ENCODE data around the gene HBG1. TPM values are rescaled to one million over a fixed set of nuclear protein-coding genes. Genes with fewer than 3 reads are reported as not detected.

HBG1 gene
- total RNA-seq, 4 donors from 2014 or later = not detected

DNA sequence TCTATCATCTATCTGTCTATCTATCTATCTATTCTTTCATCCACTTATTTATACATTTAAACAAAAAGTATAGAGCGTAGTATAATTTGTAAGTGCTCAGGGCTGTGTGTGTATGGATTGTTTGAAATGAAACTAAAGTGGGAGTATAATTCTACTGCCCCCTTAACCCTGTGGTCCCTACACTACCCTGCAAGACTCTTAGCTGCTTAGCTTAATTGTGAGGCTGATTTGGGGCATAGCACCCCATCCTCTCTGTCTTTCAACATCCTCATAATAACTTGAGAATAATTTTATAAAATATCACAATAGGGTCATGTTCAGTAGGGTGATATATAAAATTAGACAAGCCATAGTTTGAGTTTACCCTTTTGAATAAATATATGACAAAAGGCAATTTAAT, 40.4 kb upstream of the HBG1 start:
- Histone ChIP-seq H3K27me3 (no peaks in the 10 kb centered on the region), H3K4me3 (no peak overlapping the region), H3K9me3 (no peaks in the 10 kb centered on the region), H3K4me1 (no peaks in the 10 kb centered on the region), H3K36me3 (no peaks in the 10 kb centered on the region), H3K27ac (no peak overlapping the region)
- no peak for TF ChIP-seq POLR2A (IDR thresholded peaks at IDR 0.05)
- TF ChIP-seq, protein P1, sequence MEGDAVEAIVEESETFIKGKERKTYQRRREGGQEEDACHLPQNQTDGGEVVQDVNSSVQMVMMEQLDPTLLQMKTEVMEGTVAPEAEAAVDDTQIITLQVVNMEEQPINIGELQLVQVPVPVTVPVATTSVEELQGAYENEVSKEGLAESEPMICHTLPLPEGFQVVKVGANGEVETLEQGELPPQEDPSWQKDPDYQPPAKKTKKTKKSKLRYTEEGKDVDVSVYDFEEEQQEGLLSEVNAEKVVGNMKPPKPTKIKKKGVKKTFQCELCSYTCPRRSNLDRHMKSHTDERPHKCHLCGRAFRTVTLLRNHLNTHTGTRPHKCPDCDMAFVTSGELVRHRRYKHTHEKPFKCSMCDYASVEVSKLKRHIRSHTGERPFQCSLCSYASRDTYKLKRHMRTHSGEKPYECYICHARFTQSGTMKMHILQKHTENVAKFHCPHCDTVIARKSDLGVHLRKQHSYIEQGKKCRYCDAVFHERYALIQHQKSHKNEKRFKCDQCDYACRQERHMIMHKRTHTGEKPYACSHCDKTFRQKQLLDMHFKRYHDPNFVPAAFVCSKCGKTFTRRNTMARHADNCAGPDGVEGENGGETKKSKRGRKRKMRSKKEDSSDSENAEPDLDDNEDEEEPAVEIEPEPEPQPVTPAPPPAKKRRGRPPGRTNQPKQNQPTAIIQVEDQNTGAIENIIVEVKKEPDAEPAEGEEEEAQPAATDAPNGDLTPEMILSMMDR (IDR thresholded peaks at IDR 0.05) = no peak
- no peak for DNase-seq

DNA sequence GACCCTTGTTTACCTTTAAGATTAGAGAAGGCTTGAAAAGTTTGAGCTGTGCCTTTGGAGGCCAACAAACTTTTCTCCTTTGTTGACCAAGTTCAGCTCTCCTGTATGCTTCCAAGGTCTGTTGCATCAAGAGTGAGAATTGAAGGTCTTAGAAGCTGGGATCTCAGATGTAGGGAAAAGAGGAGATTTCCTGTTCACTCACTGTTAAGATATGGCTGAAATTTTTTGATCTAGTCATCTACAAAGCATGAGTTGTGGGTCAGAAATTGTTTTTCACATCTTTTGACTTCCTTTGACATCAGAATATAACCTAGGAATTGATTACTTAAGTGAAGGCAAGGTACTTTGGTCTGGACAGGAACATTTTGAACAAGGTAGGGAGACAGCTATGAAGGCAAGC, 40.0 kb upstream of the HBG1 start:
- no peaks in the 10 kb centered on the region for H3K4me1 ChIP-seq
- no peak overlapping the region for H3K27ac ChIP-seq
- no peak for TF ChIP-seq POLR2A (IDR thresholded peaks at IDR 0.05)
- TF ChIP-seq, protein P1 (IDR thresholded peaks at IDR 0.05) = no peak

DNA sequence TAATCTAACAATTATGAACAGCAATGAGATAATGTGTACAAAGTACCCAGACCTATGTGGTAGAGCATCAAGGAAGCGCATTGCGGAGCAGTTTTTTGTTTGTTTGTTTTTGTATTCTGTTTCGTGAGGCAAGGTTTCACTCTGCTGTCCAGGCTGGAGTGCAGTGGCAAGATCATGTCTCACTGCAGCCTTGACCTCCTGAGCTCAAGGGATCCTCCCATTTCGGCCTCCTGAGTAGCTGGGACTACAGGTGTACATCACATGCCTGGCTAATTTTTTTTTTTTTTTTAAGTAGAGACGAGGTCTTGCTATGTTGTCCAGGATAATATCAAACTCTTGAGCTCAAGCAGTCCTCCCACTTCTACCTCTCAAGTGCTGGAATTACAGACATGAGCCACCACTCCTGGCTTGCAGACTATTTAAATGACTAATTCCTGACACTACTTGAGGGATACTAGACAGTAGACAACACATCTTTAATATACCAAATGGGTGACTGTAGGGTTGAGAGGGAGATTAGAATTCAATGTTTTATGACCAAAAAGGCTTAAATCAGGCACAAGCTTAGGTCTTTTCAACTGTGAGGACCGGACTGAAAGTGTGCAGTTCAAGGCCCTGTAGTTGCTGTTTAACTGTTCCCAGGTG, 39.4 kb upstream of the HBG1 start:
- no peaks in the 10 kb centered on the region for H3K27me3 ChIP-seq
- DNase-seq = no peak
- no peak overlapping the region for H3K27ac ChIP-seq
- H3K9me3 ChIP-seq = no peaks in the 10 kb centered on the region
- TF ChIP-seq POLR2A (IDR thresholded peaks at IDR 0.05) = no peak
- TF ChIP-seq, protein P1 (IDR thresholded peaks at IDR 0.05) = no peak
- H3K36me3 ChIP-seq = no peaks in the 10 kb centered on the region
- H3K4me3 ChIP-seq = no peak overlapping the region
- H3K4me1 ChIP-seq = no peaks in the 10 kb centered on the region

More for the DNA sequence above, 40.0 kb upstream of the HBG1 start:
- Histone ChIP-seq H3K36me3 (no peaks in the 10 kb centered on the region), H3K27me3 (no peaks in the 10 kb centered on the region), H3K4me3 (no peak overlapping the region), H3K9me3 (no peaks in the 10 kb centered on the region)
- DNase-seq = no peak

DNA sequence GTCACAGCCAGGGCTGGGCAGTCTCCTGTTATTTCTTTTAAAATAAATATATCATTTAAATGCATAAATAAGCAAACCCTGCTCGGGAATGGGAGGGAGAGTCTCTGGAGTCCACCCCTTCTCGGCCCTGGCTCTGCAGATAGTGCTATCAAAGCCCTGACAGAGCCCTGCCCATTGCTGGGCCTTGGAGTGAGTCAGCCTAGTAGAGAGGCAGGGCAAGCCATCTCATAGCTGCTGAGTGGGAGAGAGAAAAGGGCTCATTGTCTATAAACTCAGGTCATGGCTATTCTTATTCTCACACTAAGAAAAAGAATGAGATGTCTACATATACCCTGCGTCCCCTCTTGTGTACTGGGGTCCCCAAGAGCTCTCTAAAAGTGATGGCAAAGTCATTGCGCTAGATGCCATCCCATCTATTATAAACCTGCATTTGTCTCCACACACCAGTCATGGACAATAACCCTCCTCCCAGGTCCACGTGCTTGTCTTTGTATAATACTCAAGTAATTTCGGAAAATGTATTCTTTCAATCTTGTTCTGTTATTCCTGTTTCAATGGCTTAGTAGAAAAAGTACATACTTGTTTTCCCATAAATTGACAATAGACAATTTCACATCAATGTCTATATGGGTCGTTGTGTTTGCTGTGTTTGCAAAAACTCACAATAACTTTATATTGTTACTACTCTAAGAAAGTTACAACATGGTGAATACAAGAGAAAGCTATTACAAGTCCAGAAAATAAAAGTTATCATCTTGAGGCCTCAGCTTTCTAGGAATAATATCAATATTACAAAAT, 38.6 kb upstream of the HBG1 start:
- H3K27ac ChIP-seq = no peak overlapping the region
- H3K9me3 ChIP-seq = no peaks in the 10 kb centered on the region
- H3K36me3 ChIP-seq = no peaks in the 10 kb centered on the region
- no peaks in the 10 kb centered on the region for H3K4me1 ChIP-seq
- no peaks in the 10 kb centered on the region for H3K27me3 ChIP-seq
- no peak overlapping the region for H3K4me3 ChIP-seq
- no peak for DNase-seq
- no peak for TF ChIP-seq POLR2A (IDR thresholded peaks at IDR 0.05)
- TF ChIP-seq, protein P1 (IDR thresholded peaks at IDR 0.05) = no peak

DNA sequence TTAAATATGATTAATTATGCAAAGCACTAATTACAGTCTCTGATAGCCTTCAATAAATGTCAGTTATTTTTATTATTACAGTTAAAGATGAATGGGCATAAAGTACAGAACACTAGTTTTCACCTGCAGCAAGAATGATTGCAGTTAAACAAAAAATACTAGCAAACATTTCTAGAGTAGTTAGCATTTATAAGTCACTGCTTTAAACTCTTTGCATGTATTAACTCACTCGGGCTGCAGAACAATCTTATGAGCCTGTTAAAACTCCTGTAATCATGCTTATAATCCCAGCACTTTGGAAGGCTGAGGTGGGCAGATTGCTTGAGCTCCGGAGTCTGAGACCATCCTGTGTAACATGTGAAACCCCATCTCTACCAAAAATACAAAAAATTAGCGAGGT, 37.2 kb upstream of the HBG1 start:
- H3K4me3 ChIP-seq = no peak overlapping the region
- H3K9me3 ChIP-seq = no peaks in the 10 kb centered on the region
- no peak for TF ChIP-seq POLR2A (IDR thresholded peaks at IDR 0.05)
- TF ChIP-seq, protein P1 (IDR thresholded peaks at IDR 0.05) = no peak
- no peak for DNase-seq
- H3K36me3 ChIP-seq = no peaks in the 10 kb centered on the region
- no peaks in the 10 kb centered on the region for H3K4me1 ChIP-seq
- no peak overlapping the region for H3K27ac ChIP-seq
- H3K27me3 ChIP-seq = no peaks in the 10 kb centered on the region
